ENCODE results near the gene SIGLEC5.

The SIGLEC5 gene

GRCh38 chr19:51627491-51628138 lies 2.6 kb downstream of the SIGLEC5 start:
- no peaks in the 10 kb centered on the region for H3K36me3 ChIP-seq (ENCODE audit: control insufficient read depth in 2 of 2, insufficient read depth in 2 of 2, low read length in 2 of 2)
- H3K27ac ChIP-seq (ENCODE audit: low read length) = no peak overlapping the region
- no peaks in the 10 kb centered on the region for H3K9me3 ChIP-seq (ENCODE audit: control insufficient read depth in 2 of 2, low read length in 2 of 2)
- H3K27me3 ChIP-seq (ENCODE audit: control insufficient read depth in 1 of 2, insufficient read depth in 2 of 2, low read length in 2 of 2) = peaks cover 0 to 10% of the 10 kb centered on the region in 2 donors
- H3K9ac ChIP-seq (ENCODE audit: low read length in 2 of 2) = no peak overlapping the region
- H3K4me3 ChIP-seq (ENCODE audit: low read length in 2 of 2) = no peak overlapping the region
- no peaks in the 10 kb centered on the region for H3K4me1 ChIP-seq (ENCODE audit: control insufficient read depth, insufficient read depth, low read length)

- Histone ChIP-seq H3K4me1 (ENCODE audit: control insufficient read depth, insufficient read depth, low read length) (no peaks in the 10 kb centered on the region), H3K9me3 (ENCODE audit: control insufficient read depth in 2 of 2, low read length in 2 of 2) (no peaks in the 10 kb centered on the region), H3K27ac (ENCODE audit: low read length) (no peak overlapping the region), H3K27me3 (ENCODE audit: control insufficient read depth in 1 of 2, insufficient read depth in 2 of 2, low read length in 2 of 2) (peaks cover 0 to 10% of the 10 kb centered on the region in 2 donors), H3K9ac (ENCODE audit: low read length in 2 of 2) (no peak overlapping the region), H3K4me3 (ENCODE audit: low read length in 2 of 2) (no peak overlapping the region), H3K36me3 (ENCODE audit: control insufficient read depth in 2 of 2, insufficient read depth in 2 of 2, low read length in 2 of 2) (no peaks in the 10 kb centered on the region)
These were observed 3.5 kb downstream of the SIGLEC5 start for GRCh38 chr19:51626675-51627074.

DNA sequence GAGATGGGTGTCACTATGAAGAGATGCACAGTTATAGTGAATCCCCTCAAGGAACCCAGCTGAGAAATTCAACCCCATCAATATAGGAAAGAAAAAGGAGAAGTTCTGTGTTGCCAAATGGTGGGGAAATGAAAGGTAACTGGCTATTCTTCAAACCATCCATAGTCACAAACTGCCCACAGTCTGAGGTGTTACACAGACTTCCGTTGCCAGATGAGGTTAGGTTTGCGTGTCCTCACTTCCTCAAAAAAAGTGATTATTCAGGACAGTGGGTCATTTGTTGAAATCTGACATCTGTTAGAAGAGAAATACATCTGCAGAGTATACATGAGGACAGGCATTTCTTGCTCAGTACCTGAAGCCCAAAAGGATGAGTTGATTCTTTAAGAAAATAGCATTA lies 9.0 kb downstream of the SIGLEC5 start:
- no peak overlapping the region for H3K9ac ChIP-seq (ENCODE audit: low read length in 2 of 2)
- H3K27ac ChIP-seq (ENCODE audit: low read length) = no peak overlapping the region
- no peaks in the 10 kb centered on the region for H3K9me3 ChIP-seq (ENCODE audit: control insufficient read depth in 2 of 2, low read length in 2 of 2)
- no peaks in the 10 kb centered on the region for H3K4me1 ChIP-seq (ENCODE audit: control insufficient read depth, insufficient read depth, low read length)
- H3K36me3 ChIP-seq (ENCODE audit: control insufficient read depth in 2 of 2, insufficient read depth in 2 of 2, low read length in 2 of 2) = no peaks in the 10 kb centered on the region
- H3K4me3 ChIP-seq (ENCODE audit: low read length in 2 of 2) = no peak overlapping the region
- H3K27me3 ChIP-seq (ENCODE audit: control insufficient read depth in 1 of 2, insufficient read depth in 2 of 2, low read length in 2 of 2) = peaks cover 0 to 6% of the 10 kb centered on the region in 2 donors

GRCh38 chr19:51615991-51616390 lies 14.2 kb downstream of the SIGLEC5 start:
- no peaks in the 10 kb centered on the region for H3K4me1 ChIP-seq (ENCODE audit: control insufficient read depth, insufficient read depth, low read length)
- no peaks in the 10 kb centered on the region for H3K9me3 ChIP-seq (ENCODE audit: control insufficient read depth in 2 of 2, low read length in 2 of 2)
- H3K27me3 ChIP-seq (ENCODE audit: control insufficient read depth in 1 of 2, insufficient read depth in 2 of 2, low read length in 2 of 2) = peaks cover 9 to 10% of the 10 kb centered on the region in 2 donors
- H3K4me3 ChIP-seq (ENCODE audit: low read length in 2 of 2) = no peak overlapping the region
- H3K9ac ChIP-seq (ENCODE audit: low read length in 2 of 2) = no peak overlapping the region
- H3K27ac ChIP-seq (ENCODE audit: low read length) = no peak overlapping the region
- no peaks in the 10 kb centered on the region for H3K36me3 ChIP-seq (ENCODE audit: control insufficient read depth in 2 of 2, insufficient read depth in 2 of 2, low read length in 2 of 2)

DNA sequence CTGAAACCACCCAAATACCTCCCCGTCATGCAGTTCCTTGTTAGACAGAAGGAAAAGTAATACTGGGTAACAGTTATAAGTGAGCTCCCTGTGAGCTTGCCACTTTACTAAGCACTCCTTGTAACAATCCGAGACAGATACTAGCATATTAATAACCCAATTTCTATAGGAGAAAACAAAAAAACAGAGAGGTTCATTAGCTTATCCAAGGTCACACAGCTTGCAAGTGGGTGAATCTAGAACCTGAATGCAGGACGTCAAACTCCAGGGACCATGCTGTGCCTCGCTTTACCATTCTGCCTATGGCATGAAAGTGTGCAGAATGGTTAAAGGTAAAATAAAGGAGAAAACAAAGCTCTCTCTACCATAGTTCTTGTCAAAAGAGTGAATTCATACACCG lies 15.4 kb downstream of the SIGLEC5 start:
- H3K9ac ChIP-seq (ENCODE audit: low read length in 2 of 2) = no peak overlapping the region
- H3K4me1 ChIP-seq (ENCODE audit: control insufficient read depth, insufficient read depth, low read length) = no peaks in the 10 kb centered on the region
- H3K9me3 ChIP-seq (ENCODE audit: control insufficient read depth in 2 of 2, low read length in 2 of 2) = no peaks in the 10 kb centered on the region
- no peak overlapping the region for H3K4me3 ChIP-seq (ENCODE audit: low read length in 2 of 2)
- H3K27ac ChIP-seq (ENCODE audit: low read length) = no peak overlapping the region
- H3K36me3 ChIP-seq (ENCODE audit: control insufficient read depth in 2 of 2, insufficient read depth in 2 of 2, low read length in 2 of 2) = no peaks in the 10 kb centered on the region
- H3K27me3 ChIP-seq (ENCODE audit: control insufficient read depth in 1 of 2, insufficient read depth in 2 of 2, low read length in 2 of 2) = peaks cover 9 to 10% of the 10 kb centered on the region in 2 donors

DNA sequence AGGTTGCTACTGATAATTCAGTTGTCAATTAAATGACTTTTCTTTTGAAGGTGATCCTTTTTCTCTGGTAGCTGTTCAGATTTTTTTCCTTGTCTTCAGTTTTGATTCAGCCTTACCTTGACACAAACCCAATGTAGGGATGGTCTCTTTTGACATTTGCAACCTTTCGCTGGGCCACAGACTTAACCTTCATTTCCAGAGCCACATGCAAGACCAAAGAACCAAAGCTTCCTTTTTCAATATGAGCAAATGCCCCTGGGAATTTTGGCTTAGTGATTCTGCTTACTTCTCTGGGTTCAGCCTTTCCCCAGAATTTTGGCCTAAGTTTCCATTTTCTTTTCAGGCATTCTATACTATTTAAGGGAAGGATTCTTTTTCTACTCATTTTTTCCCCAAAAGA lies 19.6 kb downstream of the SIGLEC5 start:
- Histone ChIP-seq H3K27me3 (ENCODE audit: control insufficient read depth in 1 of 2, insufficient read depth in 2 of 2, low read length in 2 of 2) (peaks cover 9% of the 10 kb centered on the region in 2 donors), H3K27ac (ENCODE audit: low read length) (no peak overlapping the region), H3K36me3 (ENCODE audit: control insufficient read depth in 2 of 2, insufficient read depth in 2 of 2, low read length in 2 of 2) (no peaks in the 10 kb centered on the region), H3K4me1 (ENCODE audit: control insufficient read depth, insufficient read depth, low read length) (no peaks in the 10 kb centered on the region), H3K9me3 (ENCODE audit: control insufficient read depth in 2 of 2, low read length in 2 of 2) (no peaks in the 10 kb centered on the region), H3K4me3 (ENCODE audit: low read length in 2 of 2) (no peak overlapping the region), H3K9ac (ENCODE audit: low read length in 2 of 2) (no peak overlapping the region)

DNA sequence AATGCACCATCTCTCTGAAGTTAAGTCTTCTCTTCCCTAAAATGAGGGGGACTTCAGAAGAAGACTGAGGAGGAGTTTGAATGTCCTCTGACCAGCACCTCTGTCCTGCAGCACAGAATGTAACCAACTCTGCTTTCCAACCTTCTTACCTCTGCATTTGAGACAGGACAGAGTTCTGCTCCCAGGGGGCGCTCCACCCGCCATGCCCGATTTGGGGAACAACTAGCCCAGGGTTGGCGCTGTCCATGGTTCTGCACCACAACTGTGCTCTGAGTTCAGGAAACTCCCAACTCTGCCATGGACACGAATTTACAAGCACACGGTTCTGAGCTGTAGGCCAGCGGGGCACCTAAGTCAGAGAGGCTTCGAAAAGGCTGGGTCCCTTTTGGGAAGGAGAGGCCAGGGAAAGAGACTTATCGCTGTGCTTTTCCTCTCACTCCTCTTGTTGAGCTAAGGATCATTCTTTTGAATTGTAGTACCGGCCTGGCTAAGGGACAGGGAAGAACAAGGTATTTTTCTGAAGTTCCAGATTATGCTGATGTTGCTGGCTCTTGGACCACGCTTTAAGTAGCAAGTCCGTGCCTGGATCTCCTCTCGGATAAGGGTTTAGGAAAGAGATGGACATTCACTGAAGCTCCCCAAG lies 22.2 kb downstream of the SIGLEC5 start:
- peaks cover 0 to 3% of the 10 kb centered on the region in 2 donors for H3K27me3 ChIP-seq (ENCODE audit: control insufficient read depth in 1 of 2, insufficient read depth in 2 of 2, low read length in 2 of 2)
- no peak overlapping the region for H3K9ac ChIP-seq (ENCODE audit: low read length in 2 of 2)
- H3K36me3 ChIP-seq (ENCODE audit: control insufficient read depth in 2 of 2, insufficient read depth in 2 of 2, low read length in 2 of 2) = no peaks in the 10 kb centered on the region
- no peaks in the 10 kb centered on the region for H3K9me3 ChIP-seq (ENCODE audit: control insufficient read depth in 2 of 2, low read length in 2 of 2)
- no peaks in the 10 kb centered on the region for H3K4me1 ChIP-seq (ENCODE audit: control insufficient read depth, insufficient read depth, low read length)
- no peak overlapping the region for H3K4me3 ChIP-seq (ENCODE audit: low read length in 2 of 2)
- no peak overlapping the region for H3K27ac ChIP-seq (ENCODE audit: low read length)

- Histone ChIP-seq H3K9ac (ENCODE audit: low read length in 2 of 2) (no peak overlapping the region), H3K36me3 (ENCODE audit: control insufficient read depth in 2 of 2, insufficient read depth in 2 of 2, low read length in 2 of 2) (no peaks in the 10 kb centered on the region), H3K9me3 (ENCODE audit: control insufficient read depth in 2 of 2, low read length in 2 of 2) (no peaks in the 10 kb centered on the region), H3K4me1 (ENCODE audit: control insufficient read depth, insufficient read depth, low read length) (no peaks in the 10 kb centered on the region), H3K4me3 (ENCODE audit: low read length in 2 of 2) (no peak overlapping the region), H3K27ac (ENCODE audit: low read length) (no peak overlapping the region), H3K27me3 (ENCODE audit: control insufficient read depth in 1 of 2, insufficient read depth in 2 of 2, low read length in 2 of 2) (peaks cover 0 to 3% of the 10 kb centered on the region in 2 donors)
These were observed 23.1 kb downstream of the SIGLEC5 start for GRCh38 chr19:51607077-51607476.

DNA sequence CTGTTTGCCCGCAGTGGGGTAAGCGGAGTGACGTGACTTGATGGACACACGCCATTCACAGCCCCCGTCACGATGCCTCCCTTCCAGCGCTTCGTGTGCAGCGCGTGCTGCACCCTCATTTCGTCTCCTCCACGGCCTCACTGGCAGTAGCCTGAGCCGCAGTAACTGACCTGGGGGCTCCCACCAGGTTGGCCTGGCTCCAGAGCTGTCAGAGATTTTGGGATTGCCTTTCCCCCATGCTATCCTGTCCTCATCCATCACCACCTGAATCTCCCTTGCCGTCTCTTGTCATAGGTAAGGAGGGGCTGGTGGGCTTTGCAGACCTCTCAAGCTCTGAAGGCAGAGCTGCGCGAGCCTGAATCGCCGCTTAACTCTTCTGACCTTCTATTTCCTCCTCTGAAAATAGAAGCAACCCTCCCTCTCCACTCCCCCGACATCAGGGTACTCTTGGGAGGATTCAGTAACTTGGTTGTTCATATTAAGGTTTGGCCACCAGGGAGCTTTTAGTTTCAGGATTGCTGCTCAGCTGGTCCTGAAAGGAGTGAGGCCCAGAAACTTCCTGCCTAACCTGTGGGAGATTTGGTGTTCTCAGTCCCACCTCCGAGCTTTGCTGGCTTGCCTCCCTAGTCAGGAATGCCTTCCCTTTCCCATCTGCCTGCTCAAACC lies 27.9 kb downstream of the SIGLEC5 start:
- Histone ChIP-seq H3K4me3 (ENCODE audit: low read length in 2 of 2) (no peak overlapping the region), H3K27me3 (ENCODE audit: control insufficient read depth in 1 of 2, insufficient read depth in 2 of 2, low read length in 2 of 2) (peaks cover 14 to 29% of the 10 kb centered on the region in 2 donors), H3K4me1 (ENCODE audit: control insufficient read depth, insufficient read depth, low read length) (no peaks in the 10 kb centered on the region), H3K9ac (ENCODE audit: low read length in 2 of 2) (no peak overlapping the region), H3K9me3 (ENCODE audit: control insufficient read depth in 2 of 2, low read length in 2 of 2) (no peaks in the 10 kb centered on the region), H3K36me3 (ENCODE audit: control insufficient read depth in 2 of 2, insufficient read depth in 2 of 2, low read length in 2 of 2) (no peaks in the 10 kb centered on the region), H3K27ac (ENCODE audit: low read length) (no peak overlapping the region)

GRCh38 chr19:51600940-51601580 lies 29.1 kb downstream of the SIGLEC5 start:
- H3K9ac ChIP-seq (ENCODE audit: low read length in 2 of 2) = no peak overlapping the region
- peaks cover 15 to 29% of the 10 kb centered on the region in 2 donors for H3K27me3 ChIP-seq (ENCODE audit: control insufficient read depth in 1 of 2, insufficient read depth in 2 of 2, low read length in 2 of 2)
- H3K4me3 ChIP-seq (ENCODE audit: low read length in 2 of 2) = no peak overlapping the region
- H3K4me1 ChIP-seq (ENCODE audit: control insufficient read depth, insufficient read depth, low read length) = no peaks in the 10 kb centered on the region
- no peaks in the 10 kb centered on the region for H3K36me3 ChIP-seq (ENCODE audit: control insufficient read depth in 2 of 2, insufficient read depth in 2 of 2, low read length in 2 of 2)
- H3K9me3 ChIP-seq (ENCODE audit: control insufficient read depth in 2 of 2, low read length in 2 of 2) = no peaks in the 10 kb centered on the region
- no peak overlapping the region for H3K27ac ChIP-seq (ENCODE audit: low read length)
